Measurements from ENCODE around the gene MYO16.

DNA sequence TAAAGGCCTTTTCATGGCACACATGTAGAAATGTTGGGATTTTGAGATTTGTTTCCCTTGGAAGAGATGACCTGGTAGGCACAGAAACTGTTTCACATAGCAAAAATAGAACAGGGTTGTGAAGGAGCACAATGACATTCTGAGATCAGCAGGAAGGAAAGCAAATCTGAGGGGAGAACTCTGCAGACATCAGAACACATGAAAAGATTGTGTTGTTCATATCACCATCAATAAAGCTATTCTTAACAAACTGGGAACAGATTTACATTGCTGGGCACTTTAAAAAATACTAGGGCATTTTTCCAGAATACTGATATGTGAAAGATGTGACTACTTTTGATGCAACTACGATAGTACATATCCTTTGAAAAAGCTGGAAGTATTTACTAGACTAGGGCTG, 481.7 kb downstream of the MYO16 start:
- TF ChIP-seq POLR2A (IDR thresholded peaks at IDR 0.05; ENCODE audit: low read depth, low read length) (no peak), TAF1 (IDR thresholded peaks at IDR 0.05; ENCODE audit: low read depth, low read length) (no peak)

All from GM12891 (cell line).